Measurements from ENCODE around the gene RNF130. TPM values are rescaled to one million over a fixed set of nuclear protein-coding genes. Genes with fewer than 3 reads are reported as not detected.
"Not testable (repeated sequence)": the region's sequence is repeated elsewhere in the genome, so short reads cannot be mapped to it uniquely, and the experiment has no call there.

Gene RNF130
- polyA plus RNA-seq, 3 donors from 2014 or later, result 24.8 to 42.8 (median 38.2) TPM

DNA sequence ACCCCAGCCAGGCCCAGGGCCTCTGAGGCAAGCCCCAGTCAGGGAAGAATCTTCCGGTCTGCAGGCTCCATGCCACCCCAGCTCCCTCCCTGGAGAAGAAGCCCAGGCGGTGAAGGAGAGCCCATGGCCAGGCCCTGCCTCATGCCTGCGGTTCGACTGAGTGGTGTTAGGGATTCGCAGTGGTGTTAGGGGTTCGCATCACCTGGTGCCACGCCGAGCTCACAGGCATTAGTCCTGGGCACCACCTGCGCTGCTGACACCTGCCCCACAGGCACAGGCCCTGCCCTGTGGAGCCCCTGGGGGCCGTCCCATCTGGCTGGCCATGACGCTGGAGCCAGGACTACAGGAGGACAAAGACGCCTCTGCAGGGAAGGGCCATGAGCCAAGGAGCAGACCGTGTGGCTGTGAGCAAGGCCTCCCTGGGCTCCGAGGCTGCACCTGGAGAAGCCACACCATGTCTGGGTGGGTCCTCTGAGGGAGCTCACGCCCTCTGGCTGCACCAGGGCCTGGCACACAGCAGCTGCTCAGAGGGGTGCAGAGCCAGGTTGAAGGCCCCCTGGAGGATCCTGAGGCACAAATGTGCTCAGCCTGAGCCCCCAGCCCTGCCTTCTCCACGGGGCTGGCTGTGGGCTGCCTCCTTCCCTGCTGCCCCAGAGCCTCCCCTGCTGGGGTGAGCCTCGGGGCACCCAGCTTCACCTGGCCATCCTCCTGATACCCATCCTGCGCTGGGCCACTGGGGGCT, 27.6 kb upstream of the RNF130 start:
- no peak overlapping the region for H3K4me3 Mint-ChIP-seq
- no peaks in the 10 kb centered on the region for H3K36me3 Mint-ChIP-seq
- peaks cover 5 to 9% (median 5%) of the 10 kb centered on the region in 3 donors for H3K27me3 Mint-ChIP-seq (ENCODE audit: low read depth in 3 of 3)
- DNase-seq, result no peak
- H3K4me1 Mint-ChIP-seq, result no peaks in the 10 kb centered on the region
- no peaks in the 10 kb centered on the region for H3K9me3 Mint-ChIP-seq
- no peak overlapping the region for H3K27ac Mint-ChIP-seq

DNA sequence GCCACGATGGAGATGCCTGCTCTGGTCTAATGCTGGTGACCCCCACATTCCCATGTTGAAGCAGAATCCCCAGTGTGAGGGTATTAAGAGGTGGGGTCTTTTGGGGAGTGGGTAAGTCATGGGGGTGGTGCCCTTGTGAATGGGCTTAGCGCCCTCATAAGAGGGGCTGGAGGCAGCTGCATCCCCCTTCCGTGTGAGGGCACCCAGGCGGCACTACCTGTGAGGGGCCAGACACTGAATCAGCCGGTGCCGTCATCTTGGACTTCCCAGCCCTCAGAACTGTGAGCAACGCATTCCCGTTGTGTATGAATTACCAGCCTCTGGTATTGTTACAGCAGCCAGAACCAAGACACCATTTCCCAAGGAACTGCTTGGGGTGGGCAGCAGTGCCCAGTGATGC, 27.0 kb upstream of the RNF130 start:
- Mint-ChIP-seq H3K27ac (no peak overlapping the region), H3K4me3 (no peak overlapping the region), H3K36me3 (no peaks in the 10 kb centered on the region), H3K27me3 (ENCODE audit: low read depth in 3 of 3) (peaks cover 5 to 9% (median 6%) of the 10 kb centered on the region in 3 donors), H3K4me1 (no peaks in the 10 kb centered on the region), H3K9me3 (no peaks in the 10 kb centered on the region)
- DNase-seq, result no peak

DNA sequence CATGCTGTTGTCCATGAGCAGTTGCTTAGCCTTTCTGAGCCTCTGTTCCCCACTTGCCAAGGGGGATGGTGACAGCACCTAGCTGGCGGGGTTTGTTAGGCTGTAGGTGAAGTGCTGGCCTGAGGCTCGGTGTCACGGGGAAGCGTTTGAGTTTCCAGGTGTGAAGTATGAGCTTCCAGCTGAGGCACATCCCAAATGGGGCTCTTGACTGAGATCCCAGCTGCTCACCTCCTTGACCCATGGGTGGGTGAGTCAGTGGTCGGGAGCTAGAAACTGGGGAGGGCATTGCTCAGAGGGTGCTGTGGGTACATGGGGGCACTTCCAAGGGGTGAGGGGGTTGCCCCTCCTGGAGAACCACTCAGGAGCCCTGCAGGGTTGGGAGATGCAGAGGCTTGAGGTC, 26.4 kb upstream of the RNF130 start:
- peak overlapping the region in 1 of 6 donors; percentile 64 for H3K27ac Mint-ChIP-seq
- peaks cover 6 to 10% (median 6%) of the 10 kb centered on the region in 3 donors for H3K27me3 Mint-ChIP-seq (ENCODE audit: low read depth in 3 of 3)
- H3K36me3 Mint-ChIP-seq, result no peaks in the 10 kb centered on the region
- H3K4me3 Mint-ChIP-seq, result no peak overlapping the region
- H3K9me3 Mint-ChIP-seq, result no peaks in the 10 kb centered on the region
- H3K4me1 Mint-ChIP-seq, result no peaks in the 10 kb centered on the region
- DNase-seq, result no peak

DNA sequence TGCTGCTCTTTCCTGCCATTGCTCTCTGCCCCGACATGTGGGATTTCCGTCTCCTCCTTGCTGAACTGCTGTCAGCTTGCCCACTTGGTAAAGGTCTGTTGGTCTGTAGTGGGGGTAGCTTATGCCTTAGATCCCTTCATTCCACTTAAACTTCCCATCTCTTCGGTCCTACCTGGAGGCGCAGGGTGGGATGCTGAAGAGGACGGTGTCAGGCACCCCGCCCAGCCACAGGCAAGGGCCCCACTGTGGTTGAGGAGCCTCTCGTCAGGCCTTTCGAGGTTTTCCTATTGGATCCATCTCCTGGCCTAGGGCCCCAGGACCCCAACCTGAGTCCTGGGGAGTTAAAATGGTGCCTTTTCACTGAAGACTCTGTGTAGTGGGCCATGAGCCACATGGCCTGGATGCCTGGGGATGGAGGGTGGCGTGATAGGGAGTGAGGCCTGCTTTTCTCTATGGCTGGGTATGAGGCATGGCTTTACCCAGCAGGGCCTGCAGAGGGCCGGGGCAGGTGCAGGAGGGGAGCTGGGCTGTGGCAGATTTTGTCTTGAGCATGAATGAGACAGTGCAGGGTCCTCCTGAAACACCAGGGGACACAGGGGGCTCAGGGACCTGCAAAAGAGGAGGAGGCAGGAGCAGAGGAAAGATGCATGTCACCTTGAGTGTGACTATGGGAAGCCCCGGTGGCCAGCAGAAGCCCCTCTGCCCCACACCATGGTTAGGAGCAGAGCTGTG, 25.8 kb upstream of the RNF130 start:
- H3K27ac Mint-ChIP-seq, result no peak overlapping the region
- no peaks in the 10 kb centered on the region for H3K36me3 Mint-ChIP-seq
- no peaks in the 10 kb centered on the region for H3K9me3 Mint-ChIP-seq
- H3K4me3 Mint-ChIP-seq, result no peak overlapping the region
- DNase-seq, result no peak
- H3K4me1 Mint-ChIP-seq, result no peaks in the 10 kb centered on the region
- peaks cover 6 to 12% (median 6%) of the 10 kb centered on the region in 3 donors for H3K27me3 Mint-ChIP-seq (ENCODE audit: low read depth in 3 of 3)

DNA sequence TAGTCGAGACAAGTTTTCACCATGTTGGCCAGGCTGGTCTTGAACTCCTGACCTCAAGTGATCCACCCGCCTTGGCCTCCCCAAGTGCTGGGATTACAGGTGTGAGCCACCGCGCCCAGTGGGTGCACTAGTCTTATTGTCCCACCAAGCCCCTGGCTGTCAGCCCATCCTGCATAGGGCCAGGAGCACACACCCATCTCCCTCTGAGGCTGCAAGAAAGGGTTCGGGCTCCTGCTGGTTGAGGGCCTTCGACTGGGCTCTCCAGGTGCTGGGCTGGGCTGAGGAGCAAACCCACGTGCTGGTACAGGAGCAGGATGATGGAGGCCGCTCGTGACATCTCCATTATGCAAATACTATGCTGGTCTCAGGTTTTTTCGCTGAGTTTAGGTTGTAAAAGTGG, 25.1 kb upstream of the RNF130 start:
- H3K27ac Mint-ChIP-seq, result no peak overlapping the region
- H3K4me1 Mint-ChIP-seq, result no peaks in the 10 kb centered on the region
- no peaks in the 10 kb centered on the region for H3K9me3 Mint-ChIP-seq
- peaks cover 6 to 15% (median 6%) of the 10 kb centered on the region in 3 donors for H3K27me3 Mint-ChIP-seq (ENCODE audit: low read depth in 3 of 3)
- H3K4me3 Mint-ChIP-seq, result no peak overlapping the region
- no peaks in the 10 kb centered on the region for H3K36me3 Mint-ChIP-seq
- no peak for DNase-seq

DNA sequence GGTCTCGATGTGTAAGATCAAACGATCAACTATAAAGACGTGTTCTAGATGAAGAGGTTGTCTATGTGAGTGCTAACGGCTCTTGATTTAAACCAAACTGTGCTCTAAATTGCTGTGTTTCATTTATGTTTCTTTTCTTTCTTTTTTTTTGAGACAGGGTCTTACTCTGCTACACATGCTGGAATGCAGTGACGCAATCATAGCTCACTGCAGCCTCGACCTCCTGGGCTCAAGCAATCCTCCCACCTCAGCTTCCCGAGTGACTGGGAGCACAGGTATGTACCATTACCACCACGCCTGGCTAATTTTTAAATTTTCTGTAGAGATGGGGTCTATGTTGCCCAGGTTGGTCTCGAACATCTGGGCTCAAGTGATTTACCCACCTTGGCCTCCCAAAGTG, 24.0 kb upstream of the RNF130 start:
- DNase-seq, result no peak
- Mint-ChIP-seq H3K27ac (no peak overlapping the region), H3K4me3 (peak overlapping the region in 1 of 5 donors; percentile 35), H3K4me1 (peaks cover 0 to 5% of the 10 kb centered on the region in 2 donors), H3K36me3 (no peaks in the 10 kb centered on the region), H3K9me3 (no peaks in the 10 kb centered on the region), H3K27me3 (ENCODE audit: low read depth in 3 of 3) (peaks cover 9 to 15% (median 10%) of the 10 kb centered on the region in 3 donors)

DNA sequence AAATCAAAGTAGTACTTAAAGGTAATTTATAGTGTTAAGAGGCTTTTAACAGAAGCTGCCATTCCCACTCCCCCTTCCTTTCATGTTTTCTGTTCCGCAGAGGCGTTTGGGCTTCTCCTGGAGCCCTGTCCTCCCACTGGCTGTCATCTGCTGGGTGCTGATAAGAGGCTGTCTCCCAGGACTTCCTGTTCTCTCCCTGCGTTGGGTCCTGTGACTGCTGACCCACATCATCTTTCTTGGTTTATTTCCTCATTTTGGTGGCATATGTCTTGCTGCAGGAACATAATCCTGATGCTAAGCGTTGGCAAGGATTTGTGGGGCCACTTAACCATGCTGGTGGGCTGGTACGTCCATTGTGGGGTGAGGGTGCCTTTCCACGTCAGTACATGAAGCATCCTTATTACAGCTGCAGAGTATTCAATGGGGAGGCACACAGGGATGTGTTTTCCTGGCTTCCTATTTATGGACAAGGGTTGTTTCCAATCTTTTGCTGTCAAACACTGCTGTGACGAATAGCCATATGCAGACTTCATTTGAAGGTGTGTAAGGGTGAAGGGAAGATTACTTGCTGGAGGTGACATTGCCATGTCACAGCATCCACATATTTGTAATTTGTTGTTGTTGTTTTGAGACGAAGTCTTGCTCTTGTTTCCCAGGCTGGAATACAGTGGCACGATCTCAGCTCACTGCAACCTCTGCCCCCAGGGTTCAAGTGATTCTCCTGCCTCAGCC, 22.3 kb upstream of the RNF130 start:
- H3K36me3 Mint-ChIP-seq, result no peaks in the 10 kb centered on the region
- H3K27me3 Mint-ChIP-seq (ENCODE audit: low read depth in 3 of 3), result peaks cover 10 to 22% (median 15%) of the 10 kb centered on the region in 3 donors
- no peak for DNase-seq
- no peak overlapping the region for H3K27ac Mint-ChIP-seq
- no peaks in the 10 kb centered on the region for H3K9me3 Mint-ChIP-seq
- H3K4me1 Mint-ChIP-seq, result peaks cover 6 to 11% of the 10 kb centered on the region in 2 donors
- H3K4me3 Mint-ChIP-seq, result no peak overlapping the region

DNA sequence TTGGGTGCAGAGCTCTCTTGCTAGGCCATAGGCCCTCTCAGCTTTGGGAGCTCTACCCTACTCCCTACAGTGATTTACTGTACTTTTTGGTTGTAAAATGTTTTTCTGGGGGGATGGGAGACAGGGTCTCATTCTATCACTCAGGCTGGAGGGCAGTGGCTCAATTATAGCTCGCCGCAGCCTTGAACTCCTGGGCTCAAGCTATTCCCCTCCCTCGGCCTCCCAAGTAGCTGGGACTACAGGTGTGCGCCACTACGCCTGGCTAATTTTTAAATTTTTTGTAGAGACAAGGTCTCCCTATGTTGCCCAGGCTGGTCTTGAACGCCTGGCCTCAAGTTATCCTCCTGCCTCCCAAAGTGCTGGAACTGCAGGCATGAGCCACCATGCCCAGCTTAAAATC, 21.7 kb upstream of the RNF130 start:
- H3K27ac Mint-ChIP-seq, result no peak overlapping the region

DNA sequence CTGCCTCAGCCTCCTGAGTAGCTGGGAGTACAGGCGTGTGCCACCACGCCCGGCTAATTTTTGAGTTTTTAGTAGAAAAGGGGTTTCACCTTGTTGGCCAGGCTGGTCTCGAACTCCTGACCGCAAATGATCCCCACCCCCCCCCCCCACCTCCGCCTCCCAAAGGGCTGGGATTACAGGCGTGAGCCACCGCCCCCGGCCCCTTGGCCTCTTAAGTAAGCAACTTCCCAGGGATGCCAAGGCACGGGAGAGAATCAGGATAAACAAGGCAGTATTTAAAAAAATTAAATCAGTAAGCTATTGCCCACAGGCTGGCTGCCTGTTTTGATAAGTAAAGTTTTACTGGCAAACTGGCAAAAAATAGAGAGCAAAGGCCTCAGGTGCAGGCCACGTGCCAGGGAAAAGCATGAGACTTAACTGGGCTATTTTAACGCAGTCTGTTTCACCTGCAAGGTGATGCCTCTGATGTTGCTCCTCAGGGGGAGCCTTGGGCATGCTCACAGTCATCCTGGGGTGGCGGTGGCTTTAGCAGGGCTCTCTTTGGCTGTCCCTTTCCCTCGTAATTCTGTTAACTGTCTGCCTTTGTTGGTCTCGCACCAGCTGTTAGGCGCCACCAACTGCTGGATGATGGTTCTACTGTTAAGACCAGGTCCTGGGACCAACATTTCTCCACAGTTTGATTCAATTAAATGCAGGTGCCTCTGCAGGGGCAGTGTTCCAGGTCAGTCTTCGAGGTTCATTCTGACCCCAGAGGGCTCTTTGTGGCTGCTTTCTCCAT, 19.4 kb upstream of the RNF130 start:
- Mint-ChIP-seq H3K4me1 (peaks cover 30 to 33% of the 10 kb centered on the region in 2 donors), H3K4me3 (peak overlapping the region; percentile 62 to 78 (median 63)), H3K36me3 (no peaks in the 10 kb centered on the region), H3K27me3 (ENCODE audit: low read depth in 3 of 3) (peaks cover 20 to 31% (median 30%) of the 10 kb centered on the region in 3 donors), H3K9me3 (no peaks in the 10 kb centered on the region), H3K27ac (no peak overlapping the region)
- DNase-seq, result peak in 1 of 3 donors; percentile 16

More for the DNA sequence above, 21.7 kb upstream of the RNF130 start:
- no peak for DNase-seq
- Mint-ChIP-seq H3K4me1 (peaks cover 9 to 14% of the 10 kb centered on the region in 2 donors), H3K27me3 (ENCODE audit: low read depth in 3 of 3) (peaks cover 10 to 22% (median 17%) of the 10 kb centered on the region in 3 donors), H3K4me3 (no peak overlapping the region), H3K36me3 (no peaks in the 10 kb centered on the region), H3K9me3 (no peaks in the 10 kb centered on the region)

DNA sequence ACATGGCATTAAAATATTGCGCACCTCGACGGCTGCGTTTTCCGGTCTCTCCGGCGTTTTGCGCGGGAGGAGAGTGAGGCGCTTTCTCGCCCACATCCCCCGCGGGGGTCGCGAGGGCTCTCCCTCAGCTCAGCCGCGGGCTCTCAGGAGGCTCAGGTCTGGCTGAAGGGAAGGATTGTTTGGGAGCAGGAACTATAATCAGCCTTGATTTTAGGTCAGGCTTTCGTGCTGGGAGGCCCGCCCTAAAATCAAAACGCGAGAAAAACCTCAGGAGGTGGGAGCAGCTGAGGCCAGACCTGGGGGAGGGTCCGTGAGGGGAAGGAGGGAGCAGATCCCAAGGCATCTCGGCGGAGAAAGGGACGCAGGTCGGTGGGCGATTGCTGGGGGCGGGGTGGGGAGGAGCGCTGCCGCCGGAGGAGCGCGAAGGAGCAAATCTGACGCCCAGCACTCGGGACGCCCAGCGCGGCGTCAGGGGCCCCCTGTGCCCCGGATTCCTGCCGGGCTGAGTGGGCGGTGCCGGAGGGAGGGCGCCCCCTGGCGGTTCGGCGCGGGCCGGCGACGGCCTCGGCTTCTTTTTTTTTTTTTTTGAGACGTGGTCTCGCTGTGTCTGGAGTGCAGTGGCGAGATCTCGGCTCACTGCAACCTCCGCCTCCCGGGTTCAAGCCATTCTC, 18.7 kb upstream of the RNF130 start:
- H3K4me1 Mint-ChIP-seq, result peaks cover 38 to 40% of the 10 kb centered on the region in 2 donors
- H3K27ac Mint-ChIP-seq, result peak overlapping the region in 3 of 6 donors; percentile 55 to 75 (median 69)
- no peaks in the 10 kb centered on the region for H3K9me3 Mint-ChIP-seq
- peak overlapping the region; percentile 77 to 89 (median 80) for H3K4me3 Mint-ChIP-seq
- peaks cover 19 to 36% (median 31%) of the 10 kb centered on the region in 3 donors for H3K27me3 Mint-ChIP-seq (ENCODE audit: low read depth in 3 of 3)
- no peaks in the 10 kb centered on the region for H3K36me3 Mint-ChIP-seq
- peak; percentile 78 to 85 (median 83) for DNase-seq

DNA sequence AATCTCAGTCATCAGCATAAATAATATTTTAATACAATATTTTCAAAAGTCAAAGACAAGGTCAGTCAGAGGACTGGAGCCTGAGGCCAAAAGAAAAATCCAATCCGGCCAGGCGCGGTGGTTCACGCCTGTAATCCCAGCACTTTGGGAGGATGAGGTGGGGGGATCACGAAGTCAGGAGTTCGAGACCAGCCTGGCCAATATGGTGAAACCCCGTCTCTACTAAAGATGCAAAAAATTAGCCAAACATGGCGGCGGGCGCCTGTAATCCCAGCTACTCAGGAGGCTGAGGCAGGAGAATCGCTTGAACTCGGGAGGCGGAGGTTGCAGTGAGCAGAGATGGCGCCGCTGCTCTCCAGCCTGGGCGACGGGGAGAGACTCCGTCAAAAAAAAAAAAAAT, 18.1 kb upstream of the RNF130 start:
- H3K36me3 Mint-ChIP-seq, DNase-seq, H3K27ac Mint-ChIP-seq, H3K9me3 Mint-ChIP-seq: not testable (repeated sequence)
- peaks cover 19 to 36% (median 29%) of the 10 kb centered on the region in 3 donors for H3K27me3 Mint-ChIP-seq (ENCODE audit: low read depth in 3 of 3)
- H3K4me3 Mint-ChIP-seq, result peak overlapping the region; percentile 44 to 80 (median 77)
- H3K4me1 Mint-ChIP-seq, result peaks cover 44 to 46% of the 10 kb centered on the region in 2 donors

DNA sequence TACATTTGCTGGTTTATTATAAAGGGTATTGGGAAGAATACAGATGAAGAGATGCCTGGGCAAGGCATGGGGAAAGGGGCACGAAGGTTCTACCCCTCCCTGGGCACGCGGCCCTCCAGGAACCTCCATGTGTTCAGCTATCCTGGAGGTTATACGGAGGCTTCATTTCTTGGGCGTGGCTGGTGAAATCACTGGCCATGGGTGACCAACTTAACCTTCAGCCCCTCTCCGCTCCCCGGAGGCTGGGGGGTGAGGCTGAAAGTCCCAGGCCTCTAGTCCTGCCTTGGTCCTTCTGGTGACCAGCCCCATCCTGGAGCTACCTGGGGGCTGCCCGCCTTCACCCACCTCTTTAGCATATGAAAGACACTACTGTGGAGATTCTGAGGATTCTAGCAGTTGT, 17.0 kb upstream of the RNF130 start:
- Mint-ChIP-seq H3K4me3 (peak overlapping the region in 2 of 5 donors; percentile 43 to 74), H3K27ac (no peak overlapping the region), H3K27me3 (ENCODE audit: low read depth in 3 of 3) (peaks cover 19 to 37% (median 35%) of the 10 kb centered on the region in 3 donors), H3K4me1 (peaks cover 48 to 51% of the 10 kb centered on the region in 2 donors), H3K9me3 (no peaks in the 10 kb centered on the region), H3K36me3 (no peaks in the 10 kb centered on the region)
- DNase-seq, result no peak
